ENCODE measurements around the gene CACNA1F. TPM values are rescaled to one million over a fixed set of nuclear protein-coding genes. Genes with fewer than 3 reads are reported as not detected.

The CACNA1F gene
- total and polyA plus RNA-seq, 9 of the 15 experiments (the other 6 are each of a cell fraction or from before 2014, with no cell fraction given) = under 0.01 to 0.41 (median 0.03) TPM; not detected in 3

- 0 out of 2 replicates have a peak, but pooled peaks have one; percentile 29 for TF ChIP-seq CREB3L1 (IDR thresholded peaks at IDR 0.05; ENCODE audit: borderline replicate concordance, low read depth)
- TF ChIP-seq BRD4 (IDR thresholded peaks at IDR 0.05) = no peak
- no peak for TF ChIP-seq RERE (CRISPR knock-in tag; IDR thresholded peaks at IDR 0.05; ENCODE audit: borderline replicate concordance)
- no peak for TF ChIP-seq TARDBP (IDR thresholded peaks at IDR 0.05)
- TF ChIP-seq PHF21A (IDR thresholded peaks at IDR 0.05; ENCODE audit: borderline replicate concordance, low read depth) = no peak
- no peak for TF ChIP-seq TBL1XR1 (IDR thresholded peaks at IDR 0.05; ENCODE audit: low read length in 2 of 2)
- TF ChIP-seq POLR2AphosphoS5 (IDR thresholded peaks at IDR 0.05; ENCODE audit: control insufficient read depth, insufficient read depth, low read depth, low read length) = peak; percentile 56
- TF ChIP-seq MXI1 (IDR thresholded peaks at IDR 0.05; ENCODE audit: low read depth, low read length) = no peak
- no peak for TF ChIP-seq CHD1 (IDR thresholded peaks at IDR 0.05; ENCODE audit: low read length)
- no peak for TF ChIP-seq EP400 (IDR thresholded peaks at IDR 0.05)
- no peak for TF ChIP-seq ZNF444 (CRISPR knock-in tag; IDR thresholded peaks at IDR 0.05)
- no peak for TF ChIP-seq NR2C2 (CRISPR knock-in tag; IDR thresholded peaks at IDR 0.05)
- peak; percentile 89 for TF ChIP-seq NR2C2 (tag; IDR thresholded peaks at IDR 0.05)
- no peak for TF ChIP-seq ATF1 (CRISPR knock-in tag; IDR thresholded peaks at IDR 0.05)
- peak; percentile 98 for TF ChIP-seq ATF1 (tag; IDR thresholded peaks at IDR 0.05)
- no peak for TF ChIP-seq NFIX (CRISPR knock-in tag; IDR thresholded peaks at IDR 0.05; ENCODE audit: low read depth)
- no peak for TF ChIP-seq STAT5A (IDR thresholded peaks at IDR 0.05; ENCODE audit: borderline replicate concordance, low read length)
- TF ChIP-seq MLX (CRISPR knock-in tag; conservative IDR thresholded peaks at IDR 0.05) = no peak
- TF ChIP-seq MTA3 (IDR thresholded peaks at IDR 0.05; ENCODE audit: borderline replicate concordance) = peak; percentile 50; the same call in 1 of the 2 replicates
These were observed 42.1 kb downstream of the CACNA1F start (continued) for GRCh38 chrX:49190821-49191573.
